WTC11 (cell line): ENCODE data around the gene MRPS21.

Experiments used
- AR ChIP-seq: fragments of 250-450 bp; sonication (Bioruptor Pico); IDR thresholded peaks from 2 replicates; pipeline ENCODE4 v1.9.0; 2021; ENCODE audit warnings: mild to moderate bottlenecking
- ATF6 ChIP-seq: sonication (generic); formaldehyde crosslinking; IDR thresholded peaks from 2 replicates; pipeline ENCODE4 v1.8.1; 2023; ENCODE audit warnings: mild to moderate bottlenecking, missing genetic modification reagents
- CBFB ChIP-seq: sonication (generic); formaldehyde crosslinking; IDR thresholded peaks from 2 replicates; pipeline ENCODE4 v1.8.1; 2022; ENCODE audit warnings: mild to moderate bottlenecking, low read depth, missing genetic modification reagents
- CTCF ChIP-seq: fragments of 200-600 bp; IDR thresholded peaks from 2 replicates; pipeline ENCODE4 v1.8.0; 2022; ENCODE audit warnings: antibody characterized with exemption
- FOXP4 ChIP-seq: sonication (generic); formaldehyde crosslinking; IDR thresholded peaks from 2 replicates; pipeline ENCODE4 v1.8.0; 2022; ENCODE audit warnings: mild to moderate bottlenecking, missing genetic modification reagents
- GTF2I ChIP-seq: fragments of 250-450 bp; sonication (Bioruptor Pico); conservative IDR thresholded peaks from 2 replicates; pipeline ENCODE4 v1.4.0; 2021; ENCODE audit warnings: mild to moderate bottlenecking
- NFYB ChIP-seq: sonication (generic); formaldehyde crosslinking; conservative IDR thresholded peaks from 2 replicates; pipeline ENCODE4 v1.8.0; 2022; ENCODE audit warnings: low read depth, missing genetic modification reagents
- SP1 ChIP-seq: sonication (generic); formaldehyde crosslinking; conservative IDR thresholded peaks from 2 replicates; pipeline ENCODE4 v1.8.1; 2022; ENCODE audit warnings: missing genetic modification reagents
- ZNF281 ChIP-seq: sonication (generic); formaldehyde crosslinking; IDR thresholded peaks from 2 replicates; pipeline ENCODE4 v1.8.0; 2023; ENCODE audit warnings: mild to moderate bottlenecking, missing genetic modification reagents
- ZNF416 ChIP-seq: fragments of 250-450 bp; sonication (Bioruptor Pico); IDR thresholded peaks from 2 replicates; pipeline ENCODE4 v1.9.0; 2021; ENCODE audit warnings: mild to moderate bottlenecking, inconsistent platforms
- ZSCAN18 ChIP-seq: fragments of 250-450 bp; sonication (Bioruptor Pico); IDR thresholded peaks from 2 replicates; pipeline ENCODE4 v2.1.2; 2022; ENCODE audit warnings: mild to moderate bottlenecking, moderate library complexity
- TF ChIP-seq, protein P1 (sequence below): sonication (generic); formaldehyde crosslinking; IDR thresholded peaks from 2 replicates; pipeline ENCODE4 v1.8.1; 2023; ENCODE audit warnings: mild to moderate bottlenecking, missing genetic modification reagents, moderate library complexity
- TF ChIP-seq, protein P2 (sequence below): sonication (generic); formaldehyde crosslinking; IDR thresholded peaks from 2 replicates; pipeline ENCODE4 v1.8.1; 2023; ENCODE audit warnings: mild to moderate bottlenecking, missing genetic modification reagents

GRCh38 chr1:150283260-150283659 is 10.4 kb upstream of the MRPS21 start:
- TF ChIP-seq CTCF (no peak), NFYB (CRISPR knock-in tag) (no peak), SP1 (CRISPR knock-in tag) (no peak), ZSCAN18 (no peak), ZNF281 (CRISPR knock-in tag) (no peak), CBFB (no peak), ZNF416 (CRISPR knock-in tag) (no peak), AR (CRISPR knock-in tag) (no peak), FOXP4 (no peak), ATF6 (CRISPR knock-in tag) (no peak), GTF2I (CRISPR knock-in tag) (no peak)
- TF ChIP-seq, protein P1, sequence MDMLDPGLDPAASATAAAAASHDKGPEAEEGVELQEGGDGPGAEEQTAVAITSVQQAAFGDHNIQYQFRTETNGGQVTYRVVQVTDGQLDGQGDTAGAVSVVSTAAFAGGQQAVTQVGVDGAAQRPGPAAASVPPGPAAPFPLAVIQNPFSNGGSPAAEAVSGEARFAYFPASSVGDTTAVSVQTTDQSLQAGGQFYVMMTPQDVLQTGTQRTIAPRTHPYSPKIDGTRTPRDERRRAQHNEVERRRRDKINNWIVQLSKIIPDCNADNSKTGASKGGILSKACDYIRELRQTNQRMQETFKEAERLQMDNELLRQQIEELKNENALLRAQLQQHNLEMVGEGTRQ (CRISPR knock-in tag): no peak
- TF ChIP-seq, protein P2, sequence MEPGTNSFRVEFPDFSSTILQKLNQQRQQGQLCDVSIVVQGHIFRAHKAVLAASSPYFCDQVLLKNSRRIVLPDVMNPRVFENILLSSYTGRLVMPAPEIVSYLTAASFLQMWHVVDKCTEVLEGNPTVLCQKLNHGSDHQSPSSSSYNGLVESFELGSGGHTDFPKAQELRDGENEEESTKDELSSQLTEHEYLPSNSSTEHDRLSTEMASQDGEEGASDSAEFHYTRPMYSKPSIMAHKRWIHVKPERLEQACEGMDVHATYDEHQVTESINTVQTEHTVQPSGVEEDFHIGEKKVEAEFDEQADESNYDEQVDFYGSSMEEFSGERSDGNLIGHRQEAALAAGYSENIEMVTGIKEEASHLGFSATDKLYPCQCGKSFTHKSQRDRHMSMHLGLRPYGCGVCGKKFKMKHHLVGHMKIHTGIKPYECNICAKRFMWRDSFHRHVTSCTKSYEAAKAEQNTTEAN (CRISPR knock-in tag): no peak
